HepG2 (cell line): ENCODE data around the gene VPS18. TPM values are rescaled to one million over a fixed set of nuclear protein-coding genes. Genes with fewer than 3 reads are reported as not detected.
A peak's percentile ranks its signal among the peaks of the same experiment; 100 is the strongest.

ENCODE experiments used
- CREM ChIP-seq, 2 experiments: sonication (generic) in 1 of 2; formaldehyde crosslinking in 1 of 2; IDR thresholded peaks; 2 replicates each; pipeline versions ENCODE4 v1.4.0 to v1.6.1; 2016 to 2020; ENCODE audit warnings: antibody characterized with exemption in 1 of 2, mild to moderate bottlenecking in 1 of 2, missing genetic modification reagents in 1 of 2
- DMAP1 ChIP-seq: IDR thresholded peaks from 2 replicates; pipeline ENCODE4 v1.6.1; 2016
- IKZF4 ChIP-seq: sonication (generic); formaldehyde crosslinking; IDR thresholded peaks from 2 replicates; pipeline ENCODE4 v1.5.1; 2020; ENCODE audit warnings: borderline replicate concordance, mild to moderate bottlenecking, low read depth, missing genetic modification reagents; ENCODE audit errors: not compliant biosample characterization
- NFKB2 ChIP-seq: sonication (generic); formaldehyde crosslinking; IDR thresholded peaks from 2 replicates; pipeline ENCODE4 v1.4.0; 2020; ENCODE audit warnings: missing genetic modification reagents, borderline replicate concordance
- ZBTB39 ChIP-seq: sonication (generic); formaldehyde crosslinking; IDR thresholded peaks from 2 replicates; pipeline ENCODE4 v1.5.0; 2020; ENCODE audit warnings: missing genetic modification reagents
- ZNF446 ChIP-seq: sonication (generic); formaldehyde crosslinking; IDR thresholded peaks from 2 replicates; pipeline ENCODE4 v1.5.0; 2020; ENCODE audit warnings: mild to moderate bottlenecking, missing genetic modification reagents
- ZNF547 ChIP-seq: sonication (generic); formaldehyde crosslinking; IDR thresholded peaks from 2 replicates; pipeline ENCODE4 v1.5.1; 2020; ENCODE audit warnings: mild to moderate bottlenecking, missing genetic modification reagents
- ZNF678 ChIP-seq: sonication (generic); formaldehyde crosslinking; IDR thresholded peaks from 2 replicates; pipeline ENCODE4 v1.4.0; 2020; ENCODE audit warnings: mild to moderate bottlenecking, missing genetic modification reagents
- ZNF746 ChIP-seq: sonication (generic); formaldehyde crosslinking; IDR thresholded peaks from 2 replicates; pipeline ENCODE4 v1.8.0; 2022; ENCODE audit warnings: mild to moderate bottlenecking, missing genetic modification reagents
- ZSCAN20 ChIP-seq: sonication (generic); formaldehyde crosslinking; IDR thresholded peaks from 2 replicates; pipeline ENCODE4 v1.4.0; 2020; ENCODE audit warnings: missing genetic modification reagents, mild to moderate bottlenecking, borderline replicate concordance
- polyA plus RNA-seq, 8 experiments: library from polyadenylated mRNA; depleted of rRNA in 3 of 8; stranded (reverse) in 7 of 8; unstranded in 1 of 8; fragments of >200 nt; fragmentation: Illumina TruSeq in 4 of 8; extraction: Trizol in 4 of 8; gene quantifications; 2 replicates each; pipeline versions ENCODE4 v1.2.1 to v1.2.3, GENCODE V29; 2011 to 2016; ENCODE audit warnings: low read depth in 4 of 8, missing spikeins in 1 of 8, mixed read lengths in 1 of 8; ENCODE audit not compliant: insufficient read depth in 1 of 8
- total RNA-seq, 5 experiments: library from RNA; depleted of rRNA; stranded (reverse); fragments of >200 nt; fragmentation: Illumina TruSeq; extraction: Trizol; gene quantifications; 2 replicates each; pipeline ENCODE4 v1.2.3, GENCODE V29; 2016; ENCODE audit warnings: low read depth in 1 of 5

VPS18 gene
- total and polyA plus RNA-seq, 2 of the 13 experiments (the other 11 are each of a cell fraction or from before 2014, with no cell fraction given): 5.8 to 17.0 TPM

- TF ChIP-seq IKZF4 (CRISPR knock-in tag) (no peak), ZBTB39 (CRISPR knock-in tag) (no peak), ZNF446 (CRISPR knock-in tag) (no peak), ZNF678 (CRISPR knock-in tag) (no peak), CREM (IDR thresholded peaks at IDR 0.05) (no peak), CREM (CRISPR knock-in tag; IDR thresholded peaks at IDR 0.05) (no peak), ZNF746 (0 out of 2 replicates have a peak, but pooled peaks have one; percentile 30), ZNF547 (CRISPR knock-in tag) (no peak; the same call in 1 of the 2 replicates), DMAP1 (CRISPR knock-in tag) (no peak), ZSCAN20 (peak; percentile 65; the same call in 1 of the 2 replicates), NFKB2 (CRISPR knock-in tag) (peak; percentile 64; the same call in 1 of the 2 replicates)
- TF ChIP-seq, all 625 proteins: peak for 112
These were observed 47.5 kb downstream of the VPS18 start (continued) for GRCh38 chr15:40941528-40942336.
